Measurements from ENCODE around the gene AFP.

AFP gene

GRCh38 chr4:73423184-73423583, 12.8 kb upstream of the AFP start:
- H3K79me2 ChIP-seq = no peaks in the 10 kb centered on the region
- no peak overlapping the region for H2AFZ ChIP-seq
- H3K4me1 ChIP-seq = no peaks in the 10 kb centered on the region
- no peak overlapping the region for H3K9ac ChIP-seq
- no peak overlapping the region for H3K27ac ChIP-seq
- H3K4me2 ChIP-seq (ENCODE audit: low read length) = no peak overlapping the region
- no peaks in the 10 kb centered on the region for H3K27me3 ChIP-seq (ENCODE audit: control insufficient read depth, insufficient read depth, low read length)
- H3K36me3 ChIP-seq (ENCODE audit: control insufficient read depth, insufficient read depth, low read length) = no peaks in the 10 kb centered on the region
- TF ChIP-seq CTCF (IDR thresholded peaks at IDR 0.05) = no peak
- H3K9me3 ChIP-seq (ENCODE audit: control insufficient read depth, low read length) = no peaks in the 10 kb centered on the region
- no peak overlapping the region for H3K4me3 ChIP-seq (ENCODE audit: low read depth, low read length)

- Histone ChIP-seq H3K4me1 (no peaks in the 10 kb centered on the region), H3K27me3 (ENCODE audit: control insufficient read depth, insufficient read depth, low read length) (no peaks in the 10 kb centered on the region), H3K27ac (no peak overlapping the region), H3K9me3 (ENCODE audit: control insufficient read depth, low read length) (no peaks in the 10 kb centered on the region), H3K79me2 (no peaks in the 10 kb centered on the region), H3K4me2 (ENCODE audit: low read length) (no peak overlapping the region), H2AFZ (no peak overlapping the region), H3K36me3 (ENCODE audit: control insufficient read depth, insufficient read depth, low read length) (no peaks in the 10 kb centered on the region), H3K9ac (no peak overlapping the region), H3K4me3 (ENCODE audit: low read depth, low read length) (no peak overlapping the region)
- TF ChIP-seq CTCF (IDR thresholded peaks at IDR 0.05) = no peak
These were observed 9.4 kb upstream of the AFP start for GRCh38 chr4:73426666-73427065.

GRCh38 chr4:73429118-73429517, 6.9 kb upstream of the AFP start:
- H3K4me3 ChIP-seq (ENCODE audit: low read depth, low read length) = no peak overlapping the region
- H3K4me1 ChIP-seq = no peaks in the 10 kb centered on the region
- no peak overlapping the region for H3K27ac ChIP-seq
- H3K79me2 ChIP-seq = no peaks in the 10 kb centered on the region
- no peaks in the 10 kb centered on the region for H3K36me3 ChIP-seq (ENCODE audit: control insufficient read depth, insufficient read depth, low read length)
- H3K27me3 ChIP-seq (ENCODE audit: control insufficient read depth, insufficient read depth, low read length) = no peaks in the 10 kb centered on the region
- H3K9ac ChIP-seq = no peak overlapping the region
- no peaks in the 10 kb centered on the region for H3K9me3 ChIP-seq (ENCODE audit: control insufficient read depth, low read length)
- no peak for TF ChIP-seq CTCF (IDR thresholded peaks at IDR 0.05)
- H2AFZ ChIP-seq = no peak overlapping the region
- H3K4me2 ChIP-seq (ENCODE audit: low read length) = no peak overlapping the region

- no peak overlapping the region for H3K27ac ChIP-seq
These were observed 6.0 kb upstream of the AFP start for GRCh38 chr4:73429826-73430587.

More at GRCh38 chr4:73429826-73430587, 6.0 kb upstream of the AFP start:
- H3K9me3 ChIP-seq (ENCODE audit: control insufficient read depth, low read length) = no peaks in the 10 kb centered on the region
- H3K4me1 ChIP-seq = no peaks in the 10 kb centered on the region
- no peaks in the 10 kb centered on the region for H3K79me2 ChIP-seq
- H2AFZ ChIP-seq = no peak overlapping the region
- H3K36me3 ChIP-seq (ENCODE audit: control insufficient read depth, insufficient read depth, low read length) = no peaks in the 10 kb centered on the region
- H3K27me3 ChIP-seq (ENCODE audit: control insufficient read depth, insufficient read depth, low read length) = no peaks in the 10 kb centered on the region
- no peak overlapping the region for H3K4me2 ChIP-seq (ENCODE audit: low read length)
- H3K4me3 ChIP-seq (ENCODE audit: low read depth, low read length) = no peak overlapping the region
- TF ChIP-seq CTCF (IDR thresholded peaks at IDR 0.05) = no peak
- H3K9ac ChIP-seq = no peak overlapping the region
